Measurements from ENCODE around the gene TTN.

- TF ChIP-seq ZNF274 (IDR thresholded peaks at IDR 0.05; ENCODE audit: low read depth, low read length) = no peak
- no peak for TF ChIP-seq YY1 (IDR thresholded peaks at IDR 0.05; ENCODE audit: insufficient read depth, insufficient read length)
These were observed 25.0 kb downstream of the TTN start for GRCh38 chr2:178782236-178782635.

All from NT2/D1 (cell line).